Natural killer cell treated with Interleukin-12 subunit alpha and Interleukin-12 subunit beta and Interleukin-15 and Interleukin-18, amount 100 ng/mL, for 72 hours (primary cell): ENCODE results near the gene GORASP2. TPM values are rescaled to one million over a fixed set of nuclear protein-coding genes. Genes with fewer than 3 reads are reported as not detected.
"Not testable (repeated sequence)": the region's sequence is repeated elsewhere in the genome, so short reads cannot be mapped to it uniquely, and the experiment has no call there.

ENCODE experiments used
- ATAC-seq, 2 donors: fragments of 150-1000 bp; cut with Tn5 transposase in 1 of 2; sonication (Bioruptor Pico), chemical (Tn5 transposase) in 1 of 2; 2 replicates each; pipeline ENCODE4 v1.10.0; 2021
- DNase-seq: peaks from one replicate; pipeline ENCODE4 v3.0.0; 2022; ENCODE audit warnings: low spot score
- H3K27ac Mint-ChIP-seq, 2 donors: 1 replicate in 1 of 2; 2 replicates in 1 of 2; pipeline ENCODE4 v1.8.0; 2022; ENCODE audit warnings: mixed read lengths in 2 of 2, mild to moderate bottlenecking in 1 of 2, moderate library complexity in 1 of 2
- H3K27me3 Mint-ChIP-seq, 2 donors: 1 replicate in 1 of 2; 2 replicates in 1 of 2; pipeline ENCODE4 v1.8.0; 2022; ENCODE audit warnings: mixed read lengths in 2 of 2
- H3K36me3 Mint-ChIP-seq: one replicate; pipeline ENCODE4 v1.8.0; 2022; ENCODE audit warnings: mixed read lengths
- H3K4me1 Mint-ChIP-seq, 2 donors: 1 replicate in 1 of 2; 2 replicates in 1 of 2; pipeline ENCODE4 v1.8.0; 2022; ENCODE audit warnings: low read depth in 2 of 2, mixed read lengths in 2 of 2, mild to moderate bottlenecking in 1 of 2
- H3K4me3 Mint-ChIP-seq: one replicate; pipeline ENCODE4 v1.8.0; 2022; ENCODE audit warnings: mixed read lengths
- H3K9me3 Mint-ChIP-seq: 2 replicates; pipeline ENCODE4 v1.8.0; 2022; ENCODE audit warnings: mixed read lengths
- total RNA-seq, 2 donors: library from RNA; stranded (reverse); gene quantifications; one replicate each; pipeline ENCODE4 v1.2.3, GENCODE V29; 2022

GORASP2 gene
- total RNA-seq, 2 donors from 2014 or later = 64.3 to 99.0 TPM

DNA sequence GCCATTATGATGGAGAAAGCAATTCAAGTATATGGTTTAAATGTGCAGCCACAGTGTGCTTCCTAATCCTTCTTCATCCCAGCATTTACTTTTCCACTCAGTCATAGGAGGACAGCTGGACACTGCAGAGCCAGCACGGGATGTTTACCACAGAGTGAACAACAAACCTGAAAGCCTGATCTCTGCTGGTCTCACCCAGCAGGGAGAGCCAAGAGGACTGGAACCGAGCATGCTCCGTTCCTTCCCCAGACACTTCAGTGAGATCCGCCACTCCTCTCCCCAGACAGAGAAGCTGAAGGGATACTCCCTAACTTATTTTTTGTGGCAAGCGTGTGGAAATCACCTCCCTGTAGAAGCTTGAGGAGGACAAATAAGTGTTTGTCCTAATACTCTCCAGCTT lies 23.2 kb upstream of the GORASP2 start:
- DNase-seq (no peak), ATAC-seq (no peak)
- H3K27me3 Mint-ChIP-seq = peaks cover 7 to 15% of the 10 kb centered on the region in 2 donors
- H3K27ac Mint-ChIP-seq = no peak overlapping the region
- peaks cover 12% of the 10 kb centered on the region for H3K36me3 Mint-ChIP-seq
- H3K9me3 Mint-ChIP-seq = peaks cover 11% of the 10 kb centered on the region
- H3K4me3 Mint-ChIP-seq = no peak overlapping the region
- no peaks in the 10 kb centered on the region for H3K4me1 Mint-ChIP-seq

- Mint-ChIP-seq H3K36me3 (peaks cover 34% of the 10 kb centered on the region), H3K9me3 (peaks cover 26% of the 10 kb centered on the region), H3K27me3 (peaks cover 6 to 11% of the 10 kb centered on the region in 2 donors), H3K4me1 (no peaks in the 10 kb centered on the region), H3K4me3 (no peak overlapping the region), H3K27ac (no peak overlapping the region)
- DNase-seq = no peak
- no peak for ATAC-seq
Measured at GRCh38 chr2:170911314-170911889, 17.7 kb upstream of the GORASP2 start.

DNA sequence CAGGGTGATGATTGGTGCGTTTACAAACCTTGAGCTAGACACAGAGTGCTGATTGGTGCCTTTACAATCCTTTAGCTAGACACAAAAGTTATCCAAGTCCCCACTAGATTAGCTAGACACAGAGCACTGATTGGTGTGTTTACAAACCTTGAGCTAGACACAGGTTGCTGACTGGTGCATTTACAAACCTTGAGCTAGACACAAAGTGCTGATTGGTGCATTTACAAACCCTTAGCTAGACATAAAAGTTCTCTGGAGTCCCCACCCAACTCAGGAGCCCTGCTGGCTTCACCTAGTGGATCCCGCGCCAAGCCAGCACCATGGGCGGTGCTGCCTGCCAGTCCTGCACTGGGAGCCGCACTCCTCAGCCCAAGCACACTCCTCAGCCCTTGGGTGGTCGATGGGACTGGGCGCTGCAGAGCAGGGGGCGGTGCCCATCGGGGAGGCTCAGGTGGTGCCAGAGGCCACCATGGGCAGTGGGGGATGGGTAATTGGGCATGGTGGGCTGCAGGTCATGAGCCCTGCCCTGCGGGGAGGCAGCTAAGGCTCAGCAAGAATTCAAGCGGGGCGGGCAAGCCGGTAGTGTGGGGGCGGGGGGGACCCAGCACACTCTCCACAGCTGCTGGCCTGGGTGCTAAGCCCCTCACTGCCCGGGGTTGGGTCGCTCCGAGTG lies 13.9 kb upstream of the GORASP2 start:
- peaks cover 23% of the 10 kb centered on the region for H3K9me3 Mint-ChIP-seq
- not testable (repeated sequence) for ATAC-seq, H3K27ac Mint-ChIP-seq, H3K27me3 Mint-ChIP-seq, H3K4me1 Mint-ChIP-seq, DNase-seq, H3K4me3 Mint-ChIP-seq
- H3K36me3 Mint-ChIP-seq = peaks cover 33% of the 10 kb centered on the region

- Mint-ChIP-seq H3K4me1 (no peaks in the 10 kb centered on the region), H3K27me3 (peaks cover 3 to 6% of the 10 kb centered on the region in 2 donors), H3K4me3 (no peak overlapping the region), H3K9me3 (peaks cover 17% of the 10 kb centered on the region), H3K36me3 (peaks cover 21% of the 10 kb centered on the region), H3K27ac (no peak overlapping the region)
- ATAC-seq (no peak), DNase-seq (no peak)
Measured at GRCh38 chr2:170917219-170917913, 11.7 kb upstream of the GORASP2 start.

DNA sequence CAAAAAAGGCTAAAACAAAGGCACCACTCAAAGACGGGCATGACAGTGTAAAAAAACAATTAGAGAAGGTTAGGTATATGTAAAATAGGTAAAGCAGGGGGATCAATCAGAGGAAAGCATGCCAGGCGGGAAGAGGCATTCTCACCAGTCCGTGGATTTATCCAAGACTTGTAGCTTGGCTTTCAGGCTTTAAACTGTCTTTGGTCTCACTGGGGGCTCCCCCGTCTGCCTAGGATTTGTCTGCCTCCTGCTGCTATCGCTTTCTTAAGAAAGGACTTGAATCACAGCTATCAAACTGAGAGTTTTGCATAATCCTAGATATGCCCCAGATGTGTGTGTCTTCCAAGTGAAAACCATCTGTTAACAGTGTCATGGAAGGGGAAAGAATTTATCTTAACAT lies 11.1 kb upstream of the GORASP2 start:
- no peak overlapping the region for H3K4me3 Mint-ChIP-seq
- H3K36me3 Mint-ChIP-seq = peaks cover 17% of the 10 kb centered on the region
- DNase-seq = no peak
- H3K27ac Mint-ChIP-seq = no peak overlapping the region
- H3K9me3 Mint-ChIP-seq = peaks cover 15% of the 10 kb centered on the region
- ATAC-seq = no peak
- peaks cover 2 to 3% of the 10 kb centered on the region in 2 donors for H3K27me3 Mint-ChIP-seq
- no peaks in the 10 kb centered on the region for H3K4me1 Mint-ChIP-seq

DNA sequence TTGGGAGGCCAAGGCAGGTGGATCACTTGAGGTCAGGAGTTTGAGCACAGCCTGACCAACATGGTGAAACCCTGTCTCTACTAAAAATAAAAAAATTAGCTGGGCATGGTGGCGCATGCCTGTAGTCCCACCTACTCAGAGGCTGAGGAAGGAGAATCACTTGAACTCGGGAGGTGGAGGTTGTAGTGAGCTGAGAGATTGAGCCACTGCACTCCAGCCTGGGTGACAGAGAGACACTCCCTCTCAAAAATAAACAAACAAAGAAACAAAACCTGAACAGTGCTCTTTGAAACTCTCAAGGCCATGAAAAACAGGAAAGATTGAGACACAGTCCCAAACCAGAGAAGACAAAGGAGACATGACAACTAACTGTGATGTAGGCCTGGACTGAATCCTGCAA lies 7.2 kb upstream of the GORASP2 start:
- H3K4me1 Mint-ChIP-seq, H3K9me3 Mint-ChIP-seq, H3K27ac Mint-ChIP-seq, DNase-seq, H3K4me3 Mint-ChIP-seq, H3K27me3 Mint-ChIP-seq, ATAC-seq, H3K36me3 Mint-ChIP-seq: not testable (repeated sequence)

DNA sequence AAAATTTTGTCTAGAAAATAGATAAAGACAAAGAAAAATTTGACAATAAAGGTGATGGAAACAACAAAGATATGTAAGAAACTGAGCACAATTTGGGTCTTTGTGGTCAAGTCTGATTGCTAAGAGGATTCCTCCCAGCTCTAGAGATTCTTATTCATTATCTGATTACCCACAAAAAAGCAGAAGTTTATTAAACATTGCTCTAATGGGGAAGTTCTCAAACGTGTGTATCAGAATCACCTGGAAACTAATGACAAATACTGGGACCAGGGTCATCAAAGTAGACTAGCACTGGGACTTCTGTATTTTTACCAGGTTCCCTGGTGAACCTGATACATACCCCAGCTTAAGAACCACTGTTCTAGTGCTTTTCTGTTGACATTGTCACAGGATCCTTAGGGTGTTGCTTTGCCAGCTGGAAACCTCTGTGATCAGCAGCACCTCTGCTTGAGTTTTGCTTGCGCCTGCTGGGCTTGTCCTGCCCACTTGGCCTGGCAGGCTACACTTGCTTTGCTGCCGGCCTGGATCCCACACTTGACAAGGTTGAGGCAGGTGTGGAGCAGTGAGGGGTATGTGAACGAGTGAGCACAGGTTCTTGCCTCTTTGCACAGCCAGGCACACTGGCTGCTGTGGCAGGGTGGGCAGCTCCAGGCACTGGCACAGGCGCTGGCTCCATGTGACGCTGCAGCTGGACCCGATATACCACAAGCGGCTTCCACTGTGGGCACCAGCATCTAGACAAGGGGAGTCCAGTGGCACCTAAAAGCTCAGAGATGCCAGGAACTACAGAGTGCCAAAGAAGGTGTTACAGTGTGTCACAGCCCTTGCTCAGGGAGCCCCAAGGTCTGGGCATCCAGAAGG lies 6.2 kb upstream of the GORASP2 start:
- ATAC-seq = no peak
- Mint-ChIP-seq H3K4me3 (no peak overlapping the region), H3K4me1 (peaks cover 0 to under 1% of the 10 kb centered on the region in 2 donors), H3K9me3 (no peaks in the 10 kb centered on the region), H3K27me3 (no peaks in the 10 kb centered on the region), H3K27ac (no peak overlapping the region), H3K36me3 (peaks cover 2% of the 10 kb centered on the region)
- DNase-seq = no peak

DNA sequence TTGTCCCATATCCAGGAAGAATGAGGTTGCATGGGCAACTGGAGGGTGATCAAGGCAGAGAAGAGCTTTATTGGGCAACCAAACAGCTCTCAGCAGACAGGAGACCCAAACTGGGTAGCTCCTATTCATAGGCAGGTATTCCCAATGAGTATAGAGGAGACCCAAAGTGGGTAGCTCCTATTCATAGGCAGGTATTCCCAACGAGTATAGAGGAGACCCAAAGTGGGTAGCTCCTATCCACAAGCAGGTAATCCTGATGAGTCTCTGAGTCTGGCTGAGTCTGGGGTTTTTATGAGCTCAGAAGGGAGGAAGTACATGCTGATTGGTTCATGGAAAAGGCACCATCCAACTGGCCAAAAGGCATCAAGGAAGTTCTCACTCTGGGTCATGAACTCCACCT lies 5.3 kb upstream of the GORASP2 start:
- Mint-ChIP-seq H3K27me3 (no peaks in the 10 kb centered on the region), H3K4me3 (no peak overlapping the region), H3K9me3 (no peaks in the 10 kb centered on the region), H3K36me3 (no peaks in the 10 kb centered on the region), H3K4me1 (peaks cover 6 to 8% of the 10 kb centered on the region in 2 donors), H3K27ac (no peak overlapping the region)
- ATAC-seq = no peak
- DNase-seq = no peak

- Mint-ChIP-seq H3K9me3 (no peaks in the 10 kb centered on the region), H3K36me3 (peaks cover 3% of the 10 kb centered on the region)
- no peak for DNase-seq
Measured at GRCh38 chr2:170924969-170925368, 4.1 kb upstream of the GORASP2 start.

DNA sequence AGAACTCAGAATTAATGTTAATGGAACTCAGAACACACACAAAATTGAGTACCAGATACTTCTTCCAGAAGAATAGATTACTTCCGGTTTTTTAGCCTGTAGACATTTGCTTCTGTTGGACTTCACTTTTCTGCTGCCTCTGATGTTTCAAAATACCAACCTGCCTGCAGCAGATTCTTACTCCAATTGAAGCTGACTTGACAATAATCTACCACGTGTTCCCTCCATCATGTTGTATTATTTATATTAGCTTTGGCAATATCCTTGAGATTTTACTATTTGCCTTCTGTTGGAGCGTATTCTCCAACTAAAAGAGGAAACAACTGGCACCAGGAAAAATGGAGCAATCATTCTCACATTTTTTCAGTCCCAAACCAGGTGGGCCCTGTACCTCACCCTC lies 3.1 kb upstream of the GORASP2 start:
- Mint-ChIP-seq H3K4me3 (no peak overlapping the region), H3K36me3 (peaks cover 6% of the 10 kb centered on the region), H3K27ac (no peak overlapping the region), H3K27me3 (no peaks in the 10 kb centered on the region), H3K9me3 (no peaks in the 10 kb centered on the region), H3K4me1 (peaks cover 16 to 21% of the 10 kb centered on the region in 2 donors)
- ATAC-seq (no peak), DNase-seq (no peak)

More at GRCh38 chr2:170924969-170925368, 4.1 kb upstream of the GORASP2 start:
- Mint-ChIP-seq H3K4me3 (no peak overlapping the region), H3K27ac (no peak overlapping the region), H3K4me1 (peaks cover 8 to 11% of the 10 kb centered on the region in 2 donors), H3K27me3 (no peaks in the 10 kb centered on the region)
- ATAC-seq = no peak

GRCh38 chr2:170926743-170927297 lies 2.2 kb upstream of the GORASP2 start:
- DNase-seq (no peak), ATAC-seq (no peak)
- Mint-ChIP-seq H3K36me3 (peaks cover 6% of the 10 kb centered on the region), H3K4me3 (peak overlapping the region; percentile 20), H3K27me3 (no peaks in the 10 kb centered on the region), H3K4me1 (peaks cover 19 to 28% of the 10 kb centered on the region in 2 donors), H3K9me3 (no peaks in the 10 kb centered on the region), H3K27ac (no peak overlapping the region)

- ATAC-seq (no peak), DNase-seq (no peak)
- Mint-ChIP-seq H3K4me3 (peak overlapping the region; percentile 99), H3K27ac (peak overlapping the region; percentile 83 to 97), H3K9me3 (no peaks in the 10 kb centered on the region), H3K27me3 (no peaks in the 10 kb centered on the region), H3K36me3 (peaks cover 11% of the 10 kb centered on the region), H3K4me1 (peaks cover 23 to 37% of the 10 kb centered on the region in 2 donors)
Measured at GRCh38 chr2:170928036-170928823, 823 bp upstream of the GORASP2 start.

DNA sequence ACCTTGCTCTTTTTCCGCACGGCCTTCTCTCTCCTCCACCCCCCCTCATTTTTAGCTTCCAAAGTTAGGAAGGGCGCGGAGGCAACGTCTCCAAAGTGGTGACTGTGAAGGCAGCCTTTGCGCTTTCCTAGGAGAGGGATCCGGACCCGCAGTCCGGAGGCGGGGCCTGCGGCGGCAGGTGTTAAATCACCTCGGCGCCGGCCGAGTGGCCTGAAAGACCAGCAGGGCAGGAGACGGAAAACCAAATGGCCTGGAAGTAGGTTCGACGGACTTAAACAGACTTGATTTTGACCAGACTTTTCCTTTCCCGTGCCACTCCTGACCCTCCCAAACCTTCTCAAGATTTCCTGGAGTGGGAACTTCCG lies 615 bp downstream of the GORASP2 start:
- ATAC-seq (no peak), DNase-seq (peak; percentile 75)
- Mint-ChIP-seq H3K36me3 (peaks cover 11% of the 10 kb centered on the region), H3K4me3 (peak overlapping the region; percentile 99), H3K9me3 (no peaks in the 10 kb centered on the region), H3K27ac (peak overlapping the region; percentile 83 to 97), H3K4me1 (peaks cover 26 to 37% of the 10 kb centered on the region in 2 donors), H3K27me3 (no peaks in the 10 kb centered on the region)
